Endothelial cell of umbilical vein (primary cell): ENCODE results near the gene GPR32. TPM values are rescaled to one million over a fixed set of nuclear protein-coding genes. Genes with fewer than 3 reads are reported as not detected.

Experiments
- BruUV-seq: library from RNA; stranded (reverse); fragments of 400-500 nt; replicated peaks from 2 replicates; lab custom pipeline; 2021; lab: Mats Ljungman, UMichigan
- CTCF ChIA-PET: fragments of 300-600, 350-600 bp; sonication (Branson Sonifier 250); formaldehyde crosslinking; loops from one replicate; lab custom pipeline; 2021; ENCODE audit warnings: antibody characterized with exemption, inconsistent platforms; lab: Charles Lee
- POLR2A ChIA-PET: fragments of 300-600, 350-600 bp; sonication (Branson Sonifier 250); formaldehyde crosslinking; loops from one replicate; lab custom pipeline; 2021; ENCODE audit warnings: antibody characterized with exemption, inconsistent platforms; lab: Charles Lee
- DNase-seq: peaks from one replicate; pipeline ENCODE4 v3.0.0-alpha.2; 2011; ENCODE audit warnings: low read depth, low spot score
- FAIRE-seq: peaks from 2 replicates; lab custom pipeline; 2011; peaks lifted over from hg19 to GRCh38; lab: Jason Lieb, UNC
- H2AFZ ChIP-seq: 2 replicates; pipeline ENCODE4 v1.6.0; 2012; ENCODE audit warnings: low read depth, low read length, control low read depth, inconsistent platforms
- H3K27ac ChIP-seq: 2 replicates; pipeline ENCODE4 v1.5.1; 2011; ENCODE audit warnings: low read depth, mild to moderate bottlenecking, control low read depth, low read length, moderate library complexity; ENCODE audit not compliant: insufficient read depth
- H3K27me3 ChIP-seq, 2 experiments: 2 replicates each; pipeline versions ENCODE4 v1.6.0 to v1.6.1; 2011; ENCODE audit warnings: low read length in 2 of 2, mixed read lengths in 1 of 2; ENCODE audit not compliant: control insufficient read depth in 2 of 2, insufficient read depth in 2 of 2
- H3K36me3 ChIP-seq, 2 experiments: 2 replicates in 1 of 2; 3 replicates in 1 of 2; pipeline ENCODE4 v1.5.1; 2011; ENCODE audit warnings: low read length in 2 of 2, mild to moderate bottlenecking in 1 of 2, moderate library complexity in 1 of 2; ENCODE audit not compliant: control insufficient read depth in 2 of 2, insufficient read depth in 2 of 2; ENCODE audit errors: extremely low read depth in 1 of 2
- H3K4me1 ChIP-seq: 3 replicates; pipeline ENCODE4 v1.5.1; 2011; ENCODE audit warnings: mild to moderate bottlenecking, low read length; ENCODE audit not compliant: control insufficient read depth, insufficient read depth; ENCODE audit errors: extremely low read depth
- H3K4me2 ChIP-seq: 2 replicates; pipeline ENCODE4 v1.6.1; 2011; ENCODE audit warnings: low read length, control low read depth, mixed read lengths; ENCODE audit not compliant: insufficient read depth
- H3K4me3 ChIP-seq, 3 experiments: fragments of 200-600 bp in 1 of 3; sonication (generic), shearing (Covaris generic) in 1 of 3; replicated peaks in 1 of 3; 2 replicates each; pipeline ENCODE4 v1.5.1; 2011 to 2016; ENCODE audit warnings: control low read depth in 3 of 3, low read length in 3 of 3, mild to moderate bottlenecking in 2 of 3, inconsistent platforms in 1 of 3, low read depth in 1 of 3, moderate library complexity in 1 of 3; ENCODE audit not compliant: insufficient read depth in 1 of 3
- H3K79me2 ChIP-seq: 2 replicates; pipeline ENCODE4 v1.6.0; 2012; ENCODE audit warnings: low read length, inconsistent platforms; ENCODE audit not compliant: control insufficient read depth, insufficient read depth
- H3K9ac ChIP-seq: replicated peaks from 2 replicates; pipeline ENCODE3; 2011; ENCODE audit warnings: low read length, control low read depth; ENCODE audit not compliant: insufficient read depth; ENCODE audit errors: extremely low read depth
- H3K9me1 ChIP-seq: replicated peaks from 3 replicates; pipeline ENCODE4 v1.6.0; 2011; ENCODE audit warnings: mild to moderate bottlenecking, low read length; ENCODE audit not compliant: control insufficient read depth, insufficient read depth; ENCODE audit errors: extremely low read depth
- H3K9me3 ChIP-seq: replicated peaks from 2 replicates; pipeline ENCODE4 v1.5.1; 2012; ENCODE audit warnings: low read length, inconsistent platforms; ENCODE audit not compliant: control insufficient read depth, insufficient read depth
- H4K20me1 ChIP-seq: replicated peaks from 2 replicates; pipeline ENCODE3; 2011; ENCODE audit warnings: mild to moderate bottlenecking, low read length; ENCODE audit not compliant: control insufficient read depth, insufficient read depth; ENCODE audit errors: extremely low read depth
- EZH2 ChIP-seq: IDR thresholded peaks from 2 replicates; pipeline ENCODE4 v1.6.1; 2012; ENCODE audit warnings: borderline replicate concordance, low read depth, mild to moderate bottlenecking, moderate library complexity, low read length, inconsistent platforms; ENCODE audit not compliant: severe bottlenecking
- FOS ChIP-seq: IDR thresholded peaks from 2 replicates; pipeline ENCODE4 v1.6.1; 2011; ENCODE audit warnings: mild to moderate bottlenecking, low read length, moderate library complexity, borderline replicate concordance; ENCODE audit not compliant: insufficient read depth
- GATA2 ChIP-seq: IDR thresholded peaks from 2 replicates; pipeline ENCODE4 v1.7.0; 2011; ENCODE audit warnings: low read depth, mild to moderate bottlenecking, moderate library complexity, mixed read lengths, low read length; ENCODE audit not compliant: insufficient read length, insufficient read depth
- JUN ChIP-seq: IDR thresholded peaks from 2 replicates; pipeline ENCODE4 v1.6.1; 2011; ENCODE audit warnings: borderline replicate concordance, low read depth; ENCODE audit not compliant: insufficient read length, insufficient read depth
- MYC ChIP-seq: IDR thresholded peaks from one replicate; pipeline ENCODE4 v1.6.1; 2011; ENCODE audit warnings: mild to moderate bottlenecking, low read depth, low read length
- POLR2A ChIP-seq: IDR thresholded peaks from 2 replicates; pipeline ENCODE4 v1.6.1; 2012; ENCODE audit warnings: low read depth, mild to moderate bottlenecking, control low read depth, low read length
- POLR2AphosphoS5 ChIP-seq: IDR thresholded peaks from 2 replicates; pipeline ENCODE4 v1.6.1; 2012; ENCODE audit warnings: low read depth, mild to moderate bottlenecking, control low read depth, low read length, moderate library complexity; ENCODE audit not compliant: insufficient read depth
- dilution Hi-C: fragments of 300-500 bp; cut with MboI; formaldehyde crosslinking; loops from one replicate; pipeline ENCODE4 v1.15.0; 2019; ENCODE audit warnings: low sequenced_read_pairs; ENCODE audit not compliant: extremely low pct_ligation_motif_present
- intact Hi-C: fragments of 100-400 bp; cut with micrococcal nuclease; formaldehyde crosslinking; loops from one replicate; pipeline ENCODE4 v1.10.0; 2022
- polyA plus RNA-seq, 4 experiments: library from polyadenylated mRNA; depleted of rRNA in 3 of 4; stranded (reverse) in 3 of 4; unstranded in 1 of 4; fragments of >200 nt; gene quantifications; 2 replicates each; pipeline versions ENCODE4 v1.2.1 to v1.2.3, GENCODE V29; 2011 to 2012; ENCODE audit warnings: missing spikeins in 1 of 4
- total RNA-seq: library from RNA; stranded (reverse); gene quantifications from 2 replicates; pipeline ENCODE4 v1.2.3, GENCODE V29; 2021
- TF ChIP-seq, protein P1 (sequence below), 2 donors: IDR thresholded peaks; 1 replicate in 1 of 2; 2 replicates in 1 of 2; pipeline ENCODE4 v1.5.1; 2011; ENCODE audit warnings: low read length in 2 of 2, mild to moderate bottlenecking in 2 of 2, moderate library complexity in 2 of 2, control low read depth in 1 of 2, inconsistent platforms in 1 of 2, low read depth in 1 of 2; ENCODE audit not compliant: insufficient read depth in 1 of 2; ENCODE audit errors: extremely low read depth in 1 of 2
- TF ChIP-seq, protein P2 (sequence below): IDR thresholded peaks from 2 replicates; pipeline ENCODE4 v1.6.1; 2011; ENCODE audit not compliant: insufficient read depth, insufficient read length

Gene GPR32
- total and polyA plus RNA-seq, 2 donors (not counting 3 experiments of a cell fraction or from before 2014, with no cell fraction given), result not detected

- no peak overlapping the region for H3K27ac ChIP-seq
- H3K27me3 ChIP-seq, result no peaks in the 10 kb centered on the region
- H3K4me1 ChIP-seq, result no peaks in the 10 kb centered on the region
- no peak overlapping the region for H2AFZ ChIP-seq
- H3K9ac ChIP-seq, result no peak overlapping the region
- FAIRE-seq (no peak), DNase-seq (no peak)
- CTCF ChIA-PET, result interaction anchor here (0.8 to 1.3 kb wide), 5 partner anchors 11 to 426 kb away, joined by 3 to 4 read pairs (median 3); no protein-coding TSS in a partner anchor
- no peaks in the 10 kb centered on the region for H3K9me3 ChIP-seq
- no peak overlapping the region for H3K4me3 ChIP-seq
- dilution Hi-C loops (no loop called here), intact Hi-C loops (no loop called here)
- TF ChIP-seq, protein P1, sequence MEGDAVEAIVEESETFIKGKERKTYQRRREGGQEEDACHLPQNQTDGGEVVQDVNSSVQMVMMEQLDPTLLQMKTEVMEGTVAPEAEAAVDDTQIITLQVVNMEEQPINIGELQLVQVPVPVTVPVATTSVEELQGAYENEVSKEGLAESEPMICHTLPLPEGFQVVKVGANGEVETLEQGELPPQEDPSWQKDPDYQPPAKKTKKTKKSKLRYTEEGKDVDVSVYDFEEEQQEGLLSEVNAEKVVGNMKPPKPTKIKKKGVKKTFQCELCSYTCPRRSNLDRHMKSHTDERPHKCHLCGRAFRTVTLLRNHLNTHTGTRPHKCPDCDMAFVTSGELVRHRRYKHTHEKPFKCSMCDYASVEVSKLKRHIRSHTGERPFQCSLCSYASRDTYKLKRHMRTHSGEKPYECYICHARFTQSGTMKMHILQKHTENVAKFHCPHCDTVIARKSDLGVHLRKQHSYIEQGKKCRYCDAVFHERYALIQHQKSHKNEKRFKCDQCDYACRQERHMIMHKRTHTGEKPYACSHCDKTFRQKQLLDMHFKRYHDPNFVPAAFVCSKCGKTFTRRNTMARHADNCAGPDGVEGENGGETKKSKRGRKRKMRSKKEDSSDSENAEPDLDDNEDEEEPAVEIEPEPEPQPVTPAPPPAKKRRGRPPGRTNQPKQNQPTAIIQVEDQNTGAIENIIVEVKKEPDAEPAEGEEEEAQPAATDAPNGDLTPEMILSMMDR (IDR thresholded peaks at IDR 0.05; ENCODE audit: extremely low read depth in 1 of 2, insufficient read depth in 1 of 2, low read depth in 1 of 2, low read length in 2 of 2), result peak in 1 of 2 donors; percentile 23
- TF ChIP-seq, protein P2, sequence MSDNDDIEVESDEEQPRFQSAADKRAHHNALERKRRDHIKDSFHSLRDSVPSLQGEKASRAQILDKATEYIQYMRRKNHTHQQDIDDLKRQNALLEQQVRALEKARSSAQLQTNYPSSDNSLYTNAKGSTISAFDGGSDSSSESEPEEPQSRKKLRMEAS, result no peak
- TF ChIP-seq FOS (no peak), JUN (no peak), POLR2AphosphoS5 (peak; percentile 78), GATA2 (no peak), POLR2A (peak; percentile 65), EZH2 (no peak), MYC (no peak)
- no TSS peak for BruUV-seq
- no peak overlapping the region for H3K4me2 ChIP-seq
- no peaks in the 10 kb centered on the region for H3K9me1 ChIP-seq
- H3K79me2 ChIP-seq, result peaks cover 14% of the 10 kb centered on the region
- POLR2A ChIA-PET, result interaction anchor here (2.1 kb wide), 1 partner anchor 10 kb away, joined by 6 read pairs; no protein-coding TSS in a partner anchor
- H4K20me1 ChIP-seq, result no peaks in the 10 kb centered on the region
- peaks cover 9 to 22% of the 10 kb centered on the region in 2 experiments for H3K36me3 ChIP-seq
These were observed 24.8 kb downstream of the GPR32 start for GRCh38 chr19:50794876-50795663.
